Left lobe of liver (tissue), 2 donors: ENCODE results near the gene CMIP. TPM values are rescaled to one million over a fixed set of nuclear protein-coding genes. Genes with fewer than 3 reads are reported as not detected.
"Not testable (repeated sequence)": the region's sequence is repeated elsewhere in the genome, so short reads cannot be mapped to it uniquely, and the experiment has no call there.

ENCODE experiments used
- ATAC-seq: fragments of 200-7000 bp; cut with Tn5 transposase; one replicate; pipeline ENCODE4 v1.9.1; 2020; ENCODE audit warnings: mild to moderate bottlenecking, moderate library complexity
- DNase-seq: peaks from one replicate; pipeline ENCODE4 v3.0.0-alpha.2; 2020; ENCODE audit warnings: low spot score
- total RNA-seq: library from RNA; stranded (reverse); gene quantifications from one replicate; pipeline ENCODE4 v1.2.1, GENCODE V29; 2021
- donor health status: DM: no; HTN: no; CAD: no; lungs with moderate emphysema.
- donor health status: DM: no; HTN: yes; CAD: no.

Gene CMIP
- total RNA-seq, 1 donor from 2014 or later, result 15.4 TPM

DNA sequence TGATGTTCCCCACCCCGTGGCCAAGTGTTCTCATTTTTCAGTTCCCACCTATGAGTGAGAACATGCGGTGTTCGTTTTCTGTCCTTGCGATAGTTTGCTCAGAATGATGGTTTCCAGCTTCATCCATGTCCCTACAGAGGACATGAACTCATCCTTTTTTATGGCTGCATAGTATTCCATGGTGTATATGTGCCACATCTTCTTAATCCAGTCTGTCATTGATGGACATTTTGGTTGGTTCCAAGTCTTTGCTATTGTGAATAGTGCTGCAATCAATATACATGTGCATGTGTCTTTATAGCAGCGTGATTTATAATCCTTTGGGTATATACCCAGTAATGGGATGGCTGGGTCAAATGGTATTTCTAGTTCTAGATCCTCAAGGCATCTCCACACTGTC is 244.2 kb downstream of the CMIP start:
- not testable (repeated sequence) for ATAC-seq, DNase-seq

DNA sequence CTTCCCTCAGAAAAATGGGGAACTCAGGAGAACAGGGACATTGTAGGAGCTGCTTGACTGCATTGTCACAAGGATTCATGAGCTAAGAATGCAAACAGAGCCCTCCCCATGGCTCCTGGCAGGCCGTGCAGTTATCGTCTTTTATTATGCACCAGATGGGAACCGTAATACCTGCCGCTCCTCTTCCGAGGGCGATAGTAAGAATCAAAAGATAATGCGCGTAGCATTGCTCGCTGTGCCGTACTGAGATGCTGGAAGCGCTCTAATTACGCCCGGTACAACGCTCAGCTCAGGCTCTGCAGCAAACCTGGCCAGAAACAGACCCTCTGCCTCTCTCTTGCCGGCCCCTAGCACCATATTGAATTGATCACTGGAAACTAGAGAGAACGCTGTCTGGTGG is 247.4 kb downstream of the CMIP start:
- DNase-seq (no peak), ATAC-seq (no peak)

DNA sequence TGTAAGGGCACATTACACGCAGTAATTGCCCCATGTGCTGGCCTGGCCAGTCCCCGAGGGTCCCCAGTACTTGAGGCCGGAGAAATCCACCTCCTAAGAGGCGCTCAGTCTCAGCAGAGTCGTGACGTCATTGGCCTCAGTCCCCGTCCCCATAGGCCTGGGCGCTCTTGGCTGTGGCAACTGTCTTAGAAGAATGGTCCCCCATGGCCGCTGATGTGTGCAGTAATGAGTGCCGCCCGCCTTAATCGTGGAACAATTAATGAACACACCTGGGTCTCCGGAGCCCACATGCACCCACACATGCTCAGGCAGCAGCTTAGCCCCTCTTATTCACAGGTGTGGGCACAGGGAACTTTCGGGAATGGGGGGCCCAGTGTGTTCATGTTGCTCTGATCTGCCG is 248.0 kb downstream of the CMIP start:
- DNase-seq (no peak), ATAC-seq (no peak)

DNA sequence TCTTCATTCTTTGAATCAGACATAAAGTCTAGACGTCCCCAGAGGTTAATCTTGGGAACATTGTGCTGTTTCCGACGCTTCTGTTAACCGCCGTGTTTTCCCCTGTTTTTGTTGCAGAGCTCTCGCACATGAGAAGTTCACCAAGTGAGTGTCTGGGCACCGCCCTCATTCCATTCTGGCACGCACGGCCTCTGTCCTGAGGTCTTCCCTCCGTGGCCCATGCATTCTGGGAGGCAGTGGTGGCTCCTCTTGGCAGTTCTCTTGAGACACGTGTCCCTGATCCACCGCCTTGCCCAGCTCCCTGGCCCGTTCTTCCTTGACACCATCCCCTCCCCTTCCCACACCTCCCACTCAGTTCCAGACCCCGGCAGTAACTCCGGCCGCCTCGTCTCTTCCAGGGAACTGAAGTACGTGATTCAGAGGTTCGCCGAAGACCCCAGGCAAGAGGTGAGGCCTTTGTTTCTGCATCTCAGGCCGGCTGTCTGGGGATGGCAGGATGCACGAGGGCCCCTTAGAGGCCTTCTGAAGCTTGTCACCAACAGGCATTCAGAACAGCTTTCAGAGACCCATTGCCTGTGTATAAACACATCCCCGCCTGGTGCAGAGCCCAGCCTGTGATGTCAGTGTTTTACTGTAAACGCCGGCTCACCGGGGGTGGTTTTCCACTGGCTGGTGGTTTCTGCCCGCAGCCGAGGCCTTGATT is 248.6 kb downstream of the CMIP start:
- DNase-seq (no peak), ATAC-seq (no peak)

DNA sequence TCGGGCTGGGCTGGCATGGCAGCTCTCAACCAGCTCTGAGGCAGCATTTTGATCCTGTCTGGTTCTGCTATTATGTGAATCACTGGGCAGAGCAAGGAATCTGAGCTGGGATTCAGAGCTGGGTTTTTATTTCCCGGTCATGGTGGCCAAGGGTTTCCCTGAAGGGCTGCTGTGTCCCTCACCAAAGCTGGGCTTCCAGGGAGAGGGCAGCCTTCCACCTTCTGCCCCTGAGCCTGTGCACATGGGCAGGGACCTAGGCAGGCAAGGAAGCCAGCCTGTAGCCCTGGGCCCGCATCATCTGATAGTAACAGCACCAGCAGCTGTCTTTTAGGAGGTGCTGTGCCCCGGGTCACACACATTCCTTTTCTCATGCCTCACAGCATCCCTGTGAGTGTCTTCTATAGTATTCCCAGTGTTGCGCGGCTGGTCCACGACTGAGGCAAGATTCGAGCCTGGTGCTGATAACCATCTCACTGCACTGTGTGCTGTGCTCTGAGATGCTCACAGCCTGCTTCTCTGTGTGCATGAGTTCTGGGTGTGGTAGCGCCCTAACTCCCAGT is 249.2 kb downstream of the CMIP start:
- no peak for ATAC-seq
- no peak for DNase-seq

DNA sequence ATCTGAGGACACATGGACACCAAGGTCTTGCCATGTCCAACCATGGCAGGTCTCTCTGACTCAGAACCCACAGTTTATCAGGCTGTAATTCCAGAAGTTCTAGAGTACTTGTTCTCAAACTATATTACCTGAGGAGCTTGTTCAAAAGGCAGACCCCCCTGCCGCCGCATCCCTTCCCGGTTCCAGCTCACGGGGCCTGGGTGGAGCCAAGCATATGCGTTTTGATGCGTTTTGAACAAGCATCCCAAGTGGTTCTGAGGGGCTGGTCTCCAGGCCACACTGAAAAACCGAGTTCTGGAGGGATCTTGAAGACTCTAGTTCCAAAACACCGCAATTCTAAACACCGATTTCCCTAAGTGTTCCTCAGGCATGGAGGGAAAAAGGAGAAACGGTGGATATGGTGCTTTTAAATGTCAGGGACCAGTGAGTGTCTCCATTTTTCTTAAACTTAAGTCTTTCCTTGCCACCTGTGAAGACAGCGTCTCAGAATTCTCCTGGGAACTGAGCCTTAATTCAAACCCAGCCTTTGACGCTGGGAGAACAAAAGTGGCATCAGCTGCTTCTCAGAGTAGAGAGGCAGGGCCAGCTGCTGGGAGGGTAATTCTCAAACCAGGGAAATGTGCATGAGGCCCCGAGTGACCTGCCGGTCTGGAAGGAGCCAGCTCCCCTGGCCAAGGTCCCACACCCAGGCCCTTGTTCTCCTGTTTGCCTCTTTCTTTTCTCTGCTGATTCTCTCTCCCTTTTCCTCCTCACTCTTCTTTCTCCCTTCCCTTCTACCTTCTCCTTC is 250.1 kb downstream of the CMIP start:
- DNase-seq, result no peak

DNA sequence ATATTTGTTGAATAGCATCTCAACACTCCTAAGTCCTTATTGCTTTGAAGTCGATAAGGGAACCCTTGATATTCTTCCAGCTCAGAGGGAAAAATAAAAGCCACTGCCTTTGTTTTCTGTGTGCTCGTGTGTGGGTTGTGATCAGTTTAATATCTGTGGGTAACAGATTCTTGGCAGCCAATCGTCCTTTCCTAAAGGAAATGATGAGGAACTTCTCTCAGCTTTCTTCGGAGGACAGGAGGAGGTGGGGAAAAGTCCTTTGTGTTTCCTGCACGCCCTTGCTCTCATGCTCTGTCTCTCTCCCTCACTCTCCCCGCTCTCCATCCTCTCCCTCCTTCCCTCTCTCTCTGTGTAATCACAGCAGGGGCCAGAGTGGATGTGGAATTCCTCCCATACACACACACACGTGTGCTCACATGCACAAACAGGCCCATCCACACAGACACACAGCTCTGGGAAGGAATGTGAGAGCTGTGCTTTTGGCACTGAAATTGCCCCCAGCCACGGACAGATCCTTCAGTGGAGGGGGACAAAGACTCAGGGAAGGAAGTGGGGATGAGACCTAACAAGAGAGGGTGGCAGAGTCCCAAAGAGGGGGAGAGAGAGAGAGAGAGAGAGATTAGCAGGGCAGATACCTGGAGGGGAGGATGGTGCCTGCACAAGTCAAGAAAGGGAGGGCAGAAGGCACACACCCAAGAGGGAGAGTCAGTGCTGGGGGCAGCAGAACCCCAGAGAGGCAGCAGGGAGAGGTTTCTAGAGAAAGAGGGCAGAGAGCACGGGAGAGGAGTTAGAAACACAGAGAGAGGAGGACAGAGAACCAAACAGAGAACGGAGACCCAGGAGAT is 250.9 kb downstream of the CMIP start:
- DNase-seq, result no peak
- no peak for ATAC-seq

More for the DNA sequence above, 250.1 kb downstream of the CMIP start:
- no peak for ATAC-seq

DNA sequence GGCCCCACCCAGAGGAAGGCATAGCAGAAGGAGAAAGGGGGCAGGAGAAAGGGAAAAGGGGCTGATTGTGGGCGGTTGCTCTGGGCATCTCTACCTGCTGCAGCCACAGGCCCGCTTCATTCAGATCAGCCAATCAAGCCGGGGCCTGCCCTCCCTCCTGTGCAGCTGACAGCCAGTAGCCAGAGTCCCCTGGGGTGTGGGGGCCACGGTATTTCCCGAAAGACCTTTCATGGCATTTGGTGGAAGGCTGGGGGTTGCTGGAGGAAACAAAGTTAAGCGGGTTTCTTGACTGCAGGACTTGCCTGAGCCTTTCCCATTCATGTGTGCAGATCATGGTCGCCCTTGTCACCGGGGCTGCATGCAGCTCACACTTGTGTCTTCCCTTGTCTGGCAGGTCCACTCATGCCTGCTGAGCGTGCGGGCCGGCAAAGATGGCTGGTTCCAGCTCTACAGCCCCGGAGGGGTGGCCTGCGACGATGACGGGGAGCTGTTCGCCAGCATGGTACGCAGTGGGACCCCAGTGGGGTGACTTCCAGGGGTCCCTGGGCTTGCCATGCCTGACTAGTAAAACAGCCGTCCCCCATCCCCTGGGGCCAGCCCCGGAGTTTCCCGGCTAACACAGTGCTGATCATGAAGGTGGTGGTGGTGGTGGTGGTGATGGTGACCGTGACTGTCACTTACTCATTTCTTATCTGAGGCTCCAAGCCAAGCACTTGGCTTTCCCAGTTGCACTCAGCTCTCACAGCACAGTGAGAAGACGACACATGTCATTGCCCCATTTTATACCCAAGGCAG is 251.8 kb downstream of the CMIP start:
- ATAC-seq (no peak), DNase-seq (no peak)

DNA sequence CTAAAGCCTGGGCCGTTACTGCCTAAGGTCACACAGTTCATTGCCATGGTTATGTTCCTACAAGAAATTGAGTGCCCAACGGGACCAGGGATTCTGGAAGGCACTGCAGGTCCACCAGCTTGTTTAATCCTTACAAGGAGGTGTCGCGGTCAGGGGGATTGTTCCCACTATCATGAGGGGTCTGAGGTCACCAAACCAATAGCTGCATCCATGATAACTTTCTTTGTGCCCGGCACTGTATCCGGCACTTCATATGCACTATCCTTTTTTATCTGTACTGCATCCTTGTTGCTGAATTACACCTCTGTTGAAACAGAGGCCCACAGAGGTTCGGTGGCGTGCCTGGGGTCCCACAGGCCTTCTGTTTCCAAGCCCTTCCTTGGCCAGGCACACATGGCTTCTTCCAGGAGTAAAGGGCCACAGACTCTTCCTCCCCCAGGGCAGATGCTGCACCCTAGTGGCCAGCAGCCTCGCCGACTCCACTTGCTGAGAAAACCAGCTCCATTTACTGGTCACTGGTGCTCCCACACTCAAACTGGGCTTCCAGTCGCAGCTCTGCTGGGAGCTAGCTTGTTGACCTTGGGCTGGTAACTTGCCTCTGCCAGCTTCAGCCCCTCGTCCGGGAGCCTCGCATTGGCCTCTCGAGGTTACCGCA is 252.5 kb downstream of the CMIP start:
- ATAC-seq, result peak; percentile 88

DNA sequence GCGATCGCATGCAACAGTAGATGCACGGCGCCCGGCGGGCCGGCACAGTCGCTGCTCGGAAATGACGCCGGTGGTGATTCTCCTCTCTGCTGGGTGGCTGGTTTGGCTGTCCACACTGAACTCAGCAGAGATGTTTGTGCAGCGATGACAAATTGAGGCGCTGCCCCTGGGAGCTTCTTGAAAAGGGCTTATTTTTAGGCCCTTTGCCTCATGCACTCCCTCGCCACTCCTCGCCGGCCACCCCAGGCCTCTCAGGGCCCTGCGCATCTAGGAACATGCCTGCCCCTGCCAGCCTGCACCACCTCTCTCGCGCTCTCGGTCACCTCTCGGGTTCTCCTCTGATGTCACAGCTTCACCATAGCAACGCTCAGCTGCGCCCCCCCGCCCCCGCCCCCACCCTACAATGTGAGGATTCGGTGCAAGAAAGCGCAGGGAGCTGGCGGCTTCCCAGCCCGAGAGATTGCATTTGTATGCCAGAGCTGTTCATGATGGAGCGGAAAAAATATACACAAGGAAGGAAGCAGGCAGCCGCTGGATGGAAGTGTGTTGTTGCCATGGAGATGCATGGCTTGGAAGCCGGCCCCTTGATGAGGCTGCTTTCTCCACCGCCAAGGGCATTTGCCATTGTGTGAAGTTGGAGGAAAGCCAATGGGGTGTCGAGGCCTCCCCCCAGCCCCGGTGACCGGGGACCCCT is 253.2 kb downstream of the CMIP start:
- DNase-seq (no peak), ATAC-seq (peak; percentile 6)

More for the DNA sequence above, 252.5 kb downstream of the CMIP start:
- DNase-seq, result peak; percentile 67

DNA sequence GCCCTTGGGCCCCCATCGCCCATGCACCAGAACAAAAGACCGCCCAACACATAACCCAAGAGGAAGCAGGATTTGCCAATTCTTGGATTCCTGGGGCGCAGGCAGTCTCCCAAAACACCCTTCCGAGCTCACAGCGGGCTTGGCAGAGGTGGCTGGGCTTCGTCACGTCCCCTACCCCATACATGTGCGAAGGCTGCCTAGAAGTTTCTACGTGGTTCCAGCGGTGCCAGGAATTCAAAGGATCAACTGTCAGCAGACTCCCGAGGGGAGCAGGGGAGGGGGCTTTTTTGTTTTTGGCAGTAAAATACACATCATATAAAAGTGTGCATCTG is 253.7 kb downstream of the CMIP start:
- ATAC-seq, result no peak
- no peak for DNase-seq

DNA sequence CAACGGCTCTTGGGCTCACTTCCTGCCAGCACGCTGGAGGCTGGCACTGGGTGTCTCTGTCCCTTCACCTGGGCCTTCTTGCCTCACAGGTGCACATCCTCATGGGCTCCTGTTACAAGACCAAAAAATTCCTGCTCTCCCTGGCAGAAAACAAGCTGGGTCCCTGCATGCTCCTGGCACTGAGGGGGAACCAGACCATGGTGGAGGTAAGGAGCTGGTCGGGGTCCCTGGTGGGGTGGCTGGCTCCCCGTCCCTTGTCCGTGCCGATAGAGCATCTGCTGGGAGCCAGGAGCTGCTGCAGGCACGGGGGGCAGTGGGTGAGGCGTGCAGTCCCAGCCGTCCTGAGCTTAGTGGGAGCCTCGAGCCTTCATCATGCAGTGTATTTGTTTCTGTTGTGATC is 255.0 kb downstream of the CMIP start:
- no peak for DNase-seq
- ATAC-seq, result no peak

DNA sequence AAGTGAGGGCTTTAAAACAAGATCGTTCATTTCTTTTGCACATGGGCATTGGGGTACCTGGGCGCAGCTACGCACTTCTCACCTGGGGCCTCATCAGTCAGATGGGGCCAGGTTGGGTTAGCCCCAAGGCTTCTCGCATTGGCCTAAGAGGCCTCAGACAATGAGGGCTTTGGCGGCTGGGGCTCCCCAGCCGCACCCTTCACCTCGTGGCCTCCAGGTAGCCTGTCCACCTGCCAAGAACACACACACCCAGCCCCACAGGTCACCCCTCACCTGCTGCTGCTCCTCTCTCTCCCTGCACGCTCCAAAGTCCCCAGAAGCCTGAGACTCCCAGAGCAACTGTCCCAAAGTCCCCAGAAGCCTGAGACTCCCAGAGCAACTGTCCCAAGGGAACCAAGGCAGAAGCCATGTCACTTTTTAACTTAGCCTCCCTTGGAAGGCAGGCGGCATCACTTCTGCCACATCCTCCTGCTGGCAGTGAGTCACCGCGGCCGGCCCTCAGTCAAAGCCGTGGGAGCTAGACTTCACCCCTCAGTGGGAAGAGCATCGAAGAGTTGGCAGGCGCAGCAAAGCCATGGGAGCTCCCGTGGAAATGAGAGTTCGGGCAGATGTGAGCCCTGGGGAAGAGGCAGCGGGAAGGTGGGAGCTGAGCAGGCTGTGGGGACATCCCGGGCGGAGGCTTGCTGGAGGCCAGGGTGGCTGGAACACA is 255.6 kb downstream of the CMIP start:
- no peak for ATAC-seq
- DNase-seq, result no peak

DNA sequence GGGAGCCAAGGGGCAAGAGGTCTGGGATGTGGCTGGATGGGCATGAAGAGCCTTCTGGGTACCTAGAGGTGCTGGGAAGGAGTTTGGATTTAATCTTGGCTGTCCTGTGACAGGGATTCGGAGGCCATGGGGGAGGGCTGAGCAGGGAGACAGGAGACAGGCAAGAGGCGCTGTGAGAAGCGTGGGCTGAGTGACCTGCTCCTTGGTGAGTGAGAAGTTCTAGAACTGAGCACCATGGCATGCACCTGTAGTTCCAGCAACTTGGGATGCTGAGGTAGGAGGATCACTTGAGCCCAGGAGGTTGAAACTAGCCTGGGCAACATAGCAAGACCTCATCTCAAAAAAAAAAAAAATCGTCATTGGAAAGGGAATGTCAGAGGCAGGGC is 256.2 kb downstream of the CMIP start:
- ATAC-seq, result no peak

DNA sequence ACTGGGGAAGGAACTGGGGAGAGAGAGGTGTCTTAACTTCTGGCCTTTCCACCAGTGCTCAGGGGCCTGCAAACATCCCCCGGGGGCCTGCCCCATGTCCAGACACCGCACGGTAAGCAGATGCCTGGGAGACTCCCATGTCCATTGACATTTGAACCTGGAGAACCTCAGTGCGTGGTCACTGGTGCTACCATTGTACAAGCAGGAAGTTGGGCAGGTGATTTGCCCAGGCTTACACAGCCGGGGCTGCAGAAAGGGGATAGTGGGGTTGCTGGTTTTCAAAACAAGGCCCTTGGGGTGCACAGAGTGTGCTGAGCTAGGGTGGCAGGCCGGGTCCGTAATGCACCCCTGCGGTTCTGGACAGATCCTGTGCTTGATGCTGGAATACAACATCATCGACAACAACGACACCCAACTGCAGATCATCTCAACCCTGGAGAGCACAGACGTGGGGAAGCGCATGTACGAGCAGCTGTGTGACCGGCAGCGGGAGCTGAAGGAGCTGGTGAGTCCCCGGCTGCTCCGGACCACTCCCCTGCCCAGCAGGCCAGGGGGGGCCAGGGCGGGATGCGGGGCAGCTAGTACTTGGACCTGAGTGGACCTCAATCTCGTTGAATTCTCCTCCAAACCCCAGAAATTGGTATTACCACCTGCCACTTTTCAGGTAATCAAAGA is 256.8 kb downstream of the CMIP start:
- no peak for ATAC-seq
- no peak for DNase-seq

More for the DNA sequence above, 256.2 kb downstream of the CMIP start:
- no peak for DNase-seq

DNA sequence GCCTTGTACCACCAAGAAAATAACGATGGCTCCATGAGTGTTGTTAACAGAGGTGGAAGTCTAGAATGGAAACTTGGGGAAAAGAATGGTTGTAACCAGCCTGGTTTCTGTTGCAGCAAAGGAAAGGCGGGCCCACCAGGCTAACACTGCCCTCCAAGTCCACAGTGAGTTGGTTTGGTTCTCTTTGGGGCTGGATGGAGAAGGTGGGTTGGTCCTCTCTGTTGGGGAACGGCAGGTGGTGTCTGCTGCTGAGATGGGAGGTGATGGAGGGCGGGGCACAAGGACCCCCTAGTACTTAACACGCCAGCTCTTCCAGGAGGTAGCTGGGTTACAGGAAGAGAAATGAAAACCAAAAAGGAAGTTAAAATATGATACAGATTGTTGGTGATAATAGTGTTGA is 257.9 kb downstream of the CMIP start:
- DNase-seq (no peak), ATAC-seq (no peak)

DNA sequence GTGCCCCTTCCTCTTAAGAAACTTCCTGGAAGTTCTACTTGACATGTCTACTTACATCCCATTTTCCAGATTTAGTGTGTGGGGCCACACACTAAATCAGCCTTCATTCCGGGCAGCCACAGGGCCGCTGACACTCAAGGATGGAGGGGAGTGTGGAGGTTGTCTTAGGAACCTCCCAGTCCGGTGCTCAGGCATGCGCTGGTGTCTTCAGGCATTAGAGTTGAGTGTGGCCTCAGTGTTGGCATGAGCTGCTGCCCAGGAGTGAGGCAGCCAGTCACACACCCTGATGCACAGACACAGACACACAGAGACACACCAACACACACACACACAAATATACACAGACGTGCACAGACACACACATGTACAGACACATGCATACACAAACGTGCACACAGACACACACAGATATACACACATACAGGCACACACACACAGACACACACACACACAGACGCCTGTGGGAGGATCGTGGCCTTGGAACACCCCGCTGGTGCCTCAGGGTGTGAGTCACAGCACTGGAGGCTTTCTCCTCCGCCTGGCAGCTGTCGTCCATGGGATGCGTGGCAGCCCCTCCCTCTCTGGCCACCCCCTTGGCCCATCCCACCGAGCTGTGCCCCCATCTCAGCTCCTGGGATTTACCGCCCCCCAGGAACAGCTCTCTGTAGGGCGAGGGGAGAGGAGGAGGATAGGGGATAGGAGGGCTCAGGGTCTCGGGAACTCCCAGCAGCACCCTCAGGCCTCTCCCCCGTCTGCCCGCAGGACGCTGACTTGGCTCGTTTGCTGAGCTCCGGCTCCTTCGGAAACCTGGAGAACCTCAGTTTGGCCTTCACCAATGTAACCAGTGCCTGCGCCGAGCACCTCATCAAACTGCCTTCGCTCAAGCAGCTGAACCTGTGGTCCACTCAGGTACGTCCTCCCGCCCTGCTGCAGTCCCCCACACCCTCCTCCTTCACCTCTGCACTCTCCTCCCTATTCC is 258.9 kb downstream of the CMIP start:
- ATAC-seq, result no peak
- DNase-seq, result no peak
